Stimulated activated CD4-positive, alpha-beta T cell treated with anti-CD3 and anti-CD28 coated beads, Interleukin-15, amount 100 ng/mL, for 48 hours (primary cell): Measurements from ENCODE around the gene UTP18.
"Not testable (repeated sequence)": the region's sequence is repeated elsewhere in the genome, so short reads cannot be mapped to it uniquely, and the experiment has no call there.

Experiments used
- DNase-seq, 2 donors: peaks; one replicate each; pipeline ENCODE4 v3.0.0-alpha.2; 2020; ENCODE audit warnings: low read depth in 2 of 2

Gene UTP18

GRCh38 chr17:51258756-51259563, 1.4 kb upstream of the UTP18 start:
- no peak for DNase-seq

- peak; percentile 92 to 93 for DNase-seq
Measured at GRCh38 chr17:51259564-51260236, 646 bp upstream of the UTP18 start, which contains the start of gene MBTD1. MBTD1 (minus strand) TSS chr17:51260049; CDS start chr17:51225161, 34,888 bp downstream.

GRCh38 chr17:51261024-51261963, 948 bp downstream of the UTP18 start:
- DNase-seq: no peak

GRCh38 chr17:51263006-51263405, 2.7 kb downstream of the UTP18 start:
- no peak for DNase-seq

GRCh38 chr17:51264466-51264865, 4.1 kb downstream of the UTP18 start:
- not testable (repeated sequence) for DNase-seq

- no peak for DNase-seq
Measured at GRCh38 chr17:51269991-51270390, 9.6 kb downstream of the UTP18 start.

- no peak for DNase-seq
Measured at GRCh38 chr17:51270636-51271035, 10.3 kb downstream of the UTP18 start.

GRCh38 chr17:51272812-51273211, 12.5 kb downstream of the UTP18 start:
- DNase-seq: no peak

GRCh38 chr17:51275381-51275780, 15.0 kb downstream of the UTP18 start:
- DNase-seq: no peak

- DNase-seq: no peak
Measured at GRCh38 chr17:51279183-51279582, 18.8 kb downstream of the UTP18 start.

GRCh38 chr17:51287412-51287811, 27.1 kb downstream of the UTP18 start:
- DNase-seq: no peak

- DNase-seq: no peak
Measured at GRCh38 chr17:51289696-51290111, 29.4 kb downstream of the UTP18 start.

GRCh38 chr17:51294338-51294737, 34.0 kb downstream of the UTP18 start:
- DNase-seq: not testable (repeated sequence)

GRCh38 chr17:51298508-51299371, 38.4 kb downstream of the UTP18 start:
- no peak for DNase-seq

- DNase-seq: no peak
Measured at GRCh38 chr17:51299859-51300258, 39.5 kb downstream of the UTP18 start.

GRCh38 chr17:51305182-51305581, 44.8 kb downstream of the UTP18 start:
- DNase-seq: no peak

GRCh38 chr17:51312003-51312402, 51.7 kb downstream of the UTP18 start:
- not testable (repeated sequence) for DNase-seq

GRCh38 chr17:51319186-51319585, 58.8 kb downstream of the UTP18 start:
- DNase-seq: no peak

GRCh38 chr17:51322390-51323029, 62.2 kb downstream of the UTP18 start:
- no peak for DNase-seq

- DNase-seq: no peak
Measured at GRCh38 chr17:51325471-51325870, 65.1 kb downstream of the UTP18 start.
